RWPE1 (cell line): ENCODE data around the gene USP21.

Experiments
- CTCF ChIA-PET: fragments of 350-600 bp; sonication (Branson Sonifier 250); formaldehyde crosslinking; extraction: SDS; loops from one replicate; lab custom pipeline; 2021; lab: Yijun Ruan, JAX
- POLR2A ChIA-PET: fragments of 400-600 bp; formaldehyde crosslinking; extraction: SDS; loops from one replicate; lab custom pipeline; 2020; ENCODE audit warnings: antibody characterized with exemption; ENCODE audit not compliant: low non-redundant PET; lab: Yijun Ruan, JAX
- DNase-seq: peaks from one replicate; pipeline ENCODE4 v3.0.0; 2012; ENCODE audit warnings: low spot score
- H3K27ac ChIP-seq: fragments of 450-650 bp; 2 replicates; pipeline ENCODE4 v1.5.1; 2017
- TF ChIP-seq, protein P1 (sequence below): fragments of 450-650 bp; conservative IDR thresholded peaks from 2 replicates; pipeline ENCODE4 v1.5.1; 2017; ENCODE audit warnings: low read depth, mild to moderate bottlenecking

The USP21 gene, protein sequence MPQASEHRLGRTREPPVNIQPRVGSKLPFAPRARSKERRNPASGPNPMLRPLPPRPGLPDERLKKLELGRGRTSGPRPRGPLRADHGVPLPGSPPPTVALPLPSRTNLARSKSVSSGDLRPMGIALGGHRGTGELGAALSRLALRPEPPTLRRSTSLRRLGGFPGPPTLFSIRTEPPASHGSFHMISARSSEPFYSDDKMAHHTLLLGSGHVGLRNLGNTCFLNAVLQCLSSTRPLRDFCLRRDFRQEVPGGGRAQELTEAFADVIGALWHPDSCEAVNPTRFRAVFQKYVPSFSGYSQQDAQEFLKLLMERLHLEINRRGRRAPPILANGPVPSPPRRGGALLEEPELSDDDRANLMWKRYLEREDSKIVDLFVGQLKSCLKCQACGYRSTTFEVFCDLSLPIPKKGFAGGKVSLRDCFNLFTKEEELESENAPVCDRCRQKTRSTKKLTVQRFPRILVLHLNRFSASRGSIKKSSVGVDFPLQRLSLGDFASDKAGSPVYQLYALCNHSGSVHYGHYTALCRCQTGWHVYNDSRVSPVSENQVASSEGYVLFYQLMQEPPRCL

DNA sequence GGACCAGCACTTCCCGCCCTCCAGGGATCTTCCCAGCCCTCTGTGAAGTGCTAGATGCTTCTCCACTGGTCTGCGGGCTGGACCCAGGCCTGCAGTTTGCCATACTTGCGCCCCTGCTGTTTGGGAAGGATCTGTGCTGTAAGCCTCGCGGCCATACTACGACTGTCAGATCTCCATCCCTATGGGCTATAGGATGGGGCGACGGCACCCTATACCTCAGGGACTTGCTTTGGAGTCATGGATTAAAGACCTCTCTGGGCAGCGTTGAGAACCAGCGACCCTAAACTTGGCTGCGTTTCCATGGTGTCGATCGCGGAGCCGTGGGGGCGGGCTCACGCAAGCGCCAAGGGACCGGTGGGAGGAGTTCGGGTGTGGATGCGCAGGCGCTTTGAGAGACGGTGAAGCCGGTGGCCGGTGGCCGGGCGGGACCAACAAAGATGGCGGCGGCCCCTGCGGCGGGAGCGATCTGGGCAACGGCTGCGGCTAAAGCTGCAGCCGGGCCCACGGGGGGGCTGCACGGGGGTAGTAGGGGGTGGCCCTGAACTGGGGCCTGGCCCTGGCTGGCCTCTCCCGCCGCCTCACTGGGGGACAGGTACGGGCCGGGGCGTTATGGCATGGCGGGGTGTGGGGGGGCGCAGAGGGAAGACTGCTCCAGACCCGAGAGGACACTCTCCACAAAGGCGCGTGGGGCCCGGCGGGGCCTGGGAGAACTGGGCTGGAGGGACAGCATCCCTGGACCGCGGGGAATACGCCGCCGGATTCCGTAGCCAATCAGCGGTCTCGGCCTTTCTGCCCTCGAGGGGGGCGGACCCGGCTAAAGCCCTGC is at the start of gene USP21:
USP21 (plus strand) TSS at position 414 of the 826 bp plus-strand sequence. CDS start 1,141 bp downstream, outside the sequence.
- peak; percentile 96 for DNase-seq
- H3K27ac ChIP-seq: peak within 1 kb of the TSS; percentile 79
- TF ChIP-seq, protein P1, sequence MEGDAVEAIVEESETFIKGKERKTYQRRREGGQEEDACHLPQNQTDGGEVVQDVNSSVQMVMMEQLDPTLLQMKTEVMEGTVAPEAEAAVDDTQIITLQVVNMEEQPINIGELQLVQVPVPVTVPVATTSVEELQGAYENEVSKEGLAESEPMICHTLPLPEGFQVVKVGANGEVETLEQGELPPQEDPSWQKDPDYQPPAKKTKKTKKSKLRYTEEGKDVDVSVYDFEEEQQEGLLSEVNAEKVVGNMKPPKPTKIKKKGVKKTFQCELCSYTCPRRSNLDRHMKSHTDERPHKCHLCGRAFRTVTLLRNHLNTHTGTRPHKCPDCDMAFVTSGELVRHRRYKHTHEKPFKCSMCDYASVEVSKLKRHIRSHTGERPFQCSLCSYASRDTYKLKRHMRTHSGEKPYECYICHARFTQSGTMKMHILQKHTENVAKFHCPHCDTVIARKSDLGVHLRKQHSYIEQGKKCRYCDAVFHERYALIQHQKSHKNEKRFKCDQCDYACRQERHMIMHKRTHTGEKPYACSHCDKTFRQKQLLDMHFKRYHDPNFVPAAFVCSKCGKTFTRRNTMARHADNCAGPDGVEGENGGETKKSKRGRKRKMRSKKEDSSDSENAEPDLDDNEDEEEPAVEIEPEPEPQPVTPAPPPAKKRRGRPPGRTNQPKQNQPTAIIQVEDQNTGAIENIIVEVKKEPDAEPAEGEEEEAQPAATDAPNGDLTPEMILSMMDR: peak; percentile 43
- ChIA-PET POLR2A (interaction anchor here (0.6 kb wide), 1 partner anchor 90 kb away, joined by 4 read pairs; no protein-coding TSS in a partner anchor), CTCF (no interaction called here)

DNA sequence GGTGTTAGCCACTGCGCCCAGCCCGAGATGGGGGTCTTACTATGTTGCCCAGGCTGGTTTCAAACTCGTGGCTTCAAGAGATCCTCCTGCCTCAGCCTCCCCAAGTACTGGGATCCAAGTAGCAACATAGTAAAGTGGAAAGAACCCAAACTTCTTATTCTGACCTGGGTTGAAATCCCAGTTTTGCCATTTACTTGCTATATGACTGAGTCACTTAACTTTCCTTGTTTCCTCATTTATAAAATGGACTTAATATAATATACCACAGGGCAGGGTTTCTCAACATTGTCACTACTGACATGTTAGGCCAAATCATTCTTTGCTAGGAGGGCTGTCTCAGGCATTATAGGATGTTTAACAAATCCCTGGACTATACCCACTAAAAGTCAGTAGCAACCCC is 48.2 kb upstream of the USP21 start:
- no peak overlapping the region for H3K27ac ChIP-seq
- ChIA-PET CTCF (no interaction called here), POLR2A (no interaction called here)
- TF ChIP-seq, protein P1: no peak
- DNase-seq: no peak

DNA sequence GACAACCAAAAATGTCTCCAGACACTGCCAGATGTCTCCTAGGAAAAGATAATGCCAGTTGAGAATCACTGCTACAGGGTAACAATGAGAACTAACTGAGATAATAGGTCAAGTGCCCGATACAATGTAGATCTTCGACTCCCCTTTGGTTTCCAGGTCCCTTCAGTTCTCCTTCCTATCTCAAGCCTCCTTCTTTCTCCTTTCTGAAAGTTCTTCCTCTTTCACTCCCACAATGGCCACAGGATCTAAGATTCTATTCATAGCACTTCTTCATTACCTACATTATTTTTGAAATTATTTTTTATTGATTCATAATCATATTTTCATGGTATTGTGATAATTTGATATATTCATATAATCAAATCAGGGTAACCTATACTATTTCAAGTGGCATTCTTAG is 47.8 kb upstream of the USP21 start:
- POLR2A ChIA-PET: no interaction called here
- CTCF ChIA-PET: no interaction called here
- TF ChIP-seq, protein P1: no peak
- no peak for DNase-seq
- H3K27ac ChIP-seq: no peak overlapping the region

DNA sequence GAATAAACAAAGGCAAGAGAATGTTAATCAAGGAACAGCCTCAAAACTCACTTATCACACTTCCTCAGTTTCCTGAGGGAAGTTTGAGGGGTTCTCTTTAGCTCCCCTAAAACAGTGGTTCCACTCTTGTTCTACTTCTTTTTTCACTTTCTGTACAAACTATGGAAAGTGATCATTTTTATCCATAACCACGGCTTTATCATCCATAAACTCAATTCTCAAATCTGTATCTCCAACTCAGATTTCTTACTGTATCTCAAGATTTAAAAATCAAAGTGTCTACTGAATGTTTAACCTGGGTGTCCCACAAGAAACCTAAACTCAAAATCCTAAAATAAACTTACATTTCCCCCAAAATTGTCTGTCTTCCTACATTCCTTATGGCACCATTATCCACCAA is 45.4 kb upstream of the USP21 start:
- peak overlapping the region; percentile 57; the same call in 1 of the 2 replicates for H3K27ac ChIP-seq
- no peak for DNase-seq
- TF ChIP-seq, protein P1: no peak
- CTCF ChIA-PET: no interaction called here
- POLR2A ChIA-PET: no interaction called here

DNA sequence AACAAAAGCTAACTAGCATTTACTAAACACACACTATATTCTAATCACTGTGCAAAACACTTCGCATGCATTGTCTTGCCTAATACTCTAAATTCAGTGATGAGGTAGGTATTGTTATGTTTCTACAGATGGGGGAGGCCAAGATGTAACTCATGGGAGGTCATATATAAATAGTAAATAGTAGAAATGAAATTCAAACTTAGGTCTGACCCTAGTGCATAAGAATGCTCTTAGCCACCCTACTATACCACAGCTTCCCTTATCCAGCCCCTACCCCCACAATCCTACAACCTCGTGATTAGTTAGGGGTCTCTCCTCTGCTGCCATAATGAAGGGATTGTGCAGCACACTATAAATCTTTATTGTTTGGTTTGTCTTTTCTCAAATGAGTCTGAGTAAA is 44.7 kb upstream of the USP21 start:
- POLR2A ChIA-PET: no interaction called here

More for the DNA sequence above, 44.7 kb upstream of the USP21 start:
- H3K27ac ChIP-seq: peak overlapping the region; percentile 96
- TF ChIP-seq, protein P1: no peak
- CTCF ChIA-PET: interaction anchor here (0.6 kb wide), 1 partner anchor 163 kb away, joined by 3 read pairs; no protein-coding TSS in a partner anchor
- DNase-seq: no peak
